GM18873 (cell line): ENCODE measurements around the gene ICAM5.
A peak's percentile ranks its signal among the peaks of the same experiment; 100 is the strongest.
"Not testable (repeated sequence)": the region's sequence is repeated elsewhere in the genome, so short reads cannot be mapped to it uniquely, and the experiment has no call there.

ENCODE experiments used
- ATAC-seq: cut with Tn5 transposase; IDR thresholded peaks from one replicate; pipeline ENCODE4 v1.9.1; 2021; ENCODE audit warnings: mild to moderate bottlenecking, moderate library complexity, moderate number of reproducible peaks; ENCODE audit not compliant: unreplicated experiment, low FRiP score

Gene ICAM5

GRCh38 chr19:10317857-10318462, 28.2 kb downstream of the ICAM5 start:
- no peak for ATAC-seq

GRCh38 chr19:10318807-10319682, 29.3 kb downstream of the ICAM5 start:
- ATAC-seq: no peak

GRCh38 chr19:10320602-10321416, 31.1 kb downstream of the ICAM5 start:
- ATAC-seq: no peak

- no peak for ATAC-seq
Observed at GRCh38 chr19:10321417-10321797, 31.7 kb downstream of the ICAM5 start.

GRCh38 chr19:10321874-10322835, 32.4 kb downstream of the ICAM5 start:
- ATAC-seq: no peak

- ATAC-seq: no peak
Observed at GRCh38 chr19:10325732-10326131, 36.0 kb downstream of the ICAM5 start.

GRCh38 chr19:10327793-10328192, 38.0 kb downstream of the ICAM5 start:
- no peak for ATAC-seq

- no peak for ATAC-seq
Observed at GRCh38 chr19:10328558-10329429, 39.0 kb downstream of the ICAM5 start.

GRCh38 chr19:10329555-10329954, 39.8 kb downstream of the ICAM5 start:
- ATAC-seq: no peak

GRCh38 chr19:10332158-10332964, 42.6 kb downstream of the ICAM5 start:
- ATAC-seq: no peak

GRCh38 chr19:10332965-10333757, 43.4 kb downstream of the ICAM5 start, which contains the start of gene RAVER1:
Gene RAVER1, minus strand, starts transcription at chr19:10333529. Its CDS starts 22 bp downstream, at chr19:10333507.
- peak; percentile 71 for ATAC-seq

GRCh38 chr19:10333758-10334587, 44.2 kb downstream of the ICAM5 start:
- no peak for ATAC-seq

- ATAC-seq: no peak
Observed at GRCh38 chr19:10334588-10335351, 45.0 kb downstream of the ICAM5 start.

- no peak for ATAC-seq
Observed at GRCh38 chr19:10335352-10335985, 45.7 kb downstream of the ICAM5 start.

- not testable (repeated sequence) for ATAC-seq
Observed at GRCh38 chr19:10336725-10337124, 47.0 kb downstream of the ICAM5 start.
